Adipocyte (in vitro differentiated cells): ENCODE results near the gene FATE1.
A peak's percentile ranks its signal among the peaks of the same experiment; 100 is the strongest.

Source experiments
- DNase-seq: peaks from one replicate; pipeline ENCODE4 v3.0.0-alpha.2; 2015; ENCODE audit warnings: low read depth
- H3K27me3 ChIP-seq: replicated peaks from 2 replicates; pipeline ENCODE4 v1.7.0; 2013; ENCODE audit warnings: mild to moderate bottlenecking, low read length, moderate library complexity; ENCODE audit not compliant: control insufficient read depth, insufficient read depth
- H3K36me3 ChIP-seq: 2 replicates; pipeline ENCODE4 v1.7.0; 2013; ENCODE audit warnings: low read length, mild to moderate bottlenecking, moderate library complexity; ENCODE audit not compliant: control insufficient read depth, insufficient read depth, severe bottlenecking
- H3K4me1 ChIP-seq: 2 replicates; pipeline ENCODE4 v1.7.0; 2013; ENCODE audit warnings: mild to moderate bottlenecking, low read length, moderate library complexity; ENCODE audit not compliant: control insufficient read depth, insufficient read depth
- H3K4me3 ChIP-seq: 2 replicates; pipeline ENCODE4 v1.7.0; 2013; ENCODE audit warnings: mild to moderate bottlenecking, low read length, moderate library complexity
- H3K9ac ChIP-seq: 2 replicates; pipeline ENCODE4 v1.7.0; 2013; ENCODE audit warnings: mild to moderate bottlenecking, low read length, moderate library complexity
- H3K9me3 ChIP-seq: 2 replicates; pipeline ENCODE4 v1.7.0; 2013; ENCODE audit warnings: mild to moderate bottlenecking, low read length, moderate library complexity; ENCODE audit not compliant: control insufficient read depth

Gene FATE1

GRCh38 chrX:151743651-151744470 lies 28.0 kb downstream of the FATE1 start:
- no peaks in the 10 kb centered on the region for H3K36me3 ChIP-seq
- H3K27me3 ChIP-seq, result peaks cover 53% of the 10 kb centered on the region
- peaks cover 22% of the 10 kb centered on the region for H3K9me3 ChIP-seq
- H3K9ac ChIP-seq, result no peak overlapping the region
- DNase-seq, result no peak
- H3K4me3 ChIP-seq, result no peak overlapping the region
- no peaks in the 10 kb centered on the region for H3K4me1 ChIP-seq

DNA sequence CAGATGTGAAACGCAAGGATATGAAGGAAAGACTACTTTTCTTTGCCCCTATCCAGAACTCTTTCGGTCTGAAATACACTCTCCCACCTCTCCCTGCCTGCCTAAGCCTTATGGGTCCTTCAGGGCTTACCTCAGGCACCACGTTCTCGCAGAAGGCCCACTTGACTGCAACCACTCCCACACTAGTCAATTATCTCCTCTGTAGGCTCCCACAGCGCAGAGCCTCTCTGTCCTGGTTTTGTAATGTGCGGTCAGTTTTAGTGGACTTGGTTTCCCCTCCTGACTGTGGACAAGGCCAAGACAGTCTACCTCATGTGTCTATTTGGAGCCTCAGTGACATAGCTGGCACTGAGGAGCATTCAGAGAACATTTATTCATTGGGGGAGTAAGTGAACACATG lies 29.8 kb downstream of the FATE1 start:
- Histone ChIP-seq H3K9ac (no peak overlapping the region), H3K27me3 (peaks cover 58% of the 10 kb centered on the region), H3K9me3 (peaks cover 18% of the 10 kb centered on the region), H3K4me1 (no peaks in the 10 kb centered on the region), H3K36me3 (no peaks in the 10 kb centered on the region), H3K4me3 (no peak overlapping the region)
- no peak for DNase-seq

- Histone ChIP-seq H3K27me3 (peaks cover 60% of the 10 kb centered on the region), H3K9me3 (peaks cover 11% of the 10 kb centered on the region), H3K36me3 (no peaks in the 10 kb centered on the region), H3K4me1 (no peaks in the 10 kb centered on the region), H3K4me3 (no peak overlapping the region), H3K9ac (no peak overlapping the region)
- DNase-seq, result no peak
Measured at GRCh38 chrX:151746502-151746901, 30.7 kb downstream of the FATE1 start.

- Histone ChIP-seq H3K27me3 (peaks cover 52% of the 10 kb centered on the region), H3K36me3 (no peaks in the 10 kb centered on the region), H3K4me3 (no peak overlapping the region), H3K9me3 (no peaks in the 10 kb centered on the region), H3K9ac (no peak overlapping the region), H3K4me1 (peaks cover 10% of the 10 kb centered on the region)
- no peak for DNase-seq
Measured at GRCh38 chrX:151750511-151750910, 34.7 kb downstream of the FATE1 start.

DNA sequence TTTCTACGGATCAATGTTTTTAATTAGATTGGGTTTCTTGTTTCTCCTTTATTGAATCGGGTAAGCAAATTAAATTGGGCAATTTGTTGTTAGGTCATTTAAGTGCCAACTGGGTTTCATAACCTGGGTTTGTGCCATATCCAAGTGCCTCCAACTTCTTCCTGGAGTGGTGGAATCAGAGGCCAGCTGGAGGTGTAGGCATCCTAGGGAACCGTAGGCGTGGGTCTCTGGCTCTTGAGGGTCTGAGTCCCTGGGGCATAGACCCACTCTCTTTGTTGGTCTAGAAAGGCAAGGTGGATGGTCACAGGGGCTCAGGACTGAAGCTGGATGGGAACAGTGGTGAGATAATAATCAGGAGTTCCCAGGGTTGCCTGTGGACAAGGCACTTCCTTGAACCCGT lies 37.0 kb downstream of the FATE1 start:
- H3K36me3 ChIP-seq, result no peaks in the 10 kb centered on the region
- H3K9me3 ChIP-seq, result no peaks in the 10 kb centered on the region
- H3K4me3 ChIP-seq, result no peak overlapping the region
- peak; percentile 36 for DNase-seq
- no peak overlapping the region for H3K9ac ChIP-seq
- H3K27me3 ChIP-seq, result peaks cover 48% of the 10 kb centered on the region
- peaks cover 10% of the 10 kb centered on the region for H3K4me1 ChIP-seq

DNA sequence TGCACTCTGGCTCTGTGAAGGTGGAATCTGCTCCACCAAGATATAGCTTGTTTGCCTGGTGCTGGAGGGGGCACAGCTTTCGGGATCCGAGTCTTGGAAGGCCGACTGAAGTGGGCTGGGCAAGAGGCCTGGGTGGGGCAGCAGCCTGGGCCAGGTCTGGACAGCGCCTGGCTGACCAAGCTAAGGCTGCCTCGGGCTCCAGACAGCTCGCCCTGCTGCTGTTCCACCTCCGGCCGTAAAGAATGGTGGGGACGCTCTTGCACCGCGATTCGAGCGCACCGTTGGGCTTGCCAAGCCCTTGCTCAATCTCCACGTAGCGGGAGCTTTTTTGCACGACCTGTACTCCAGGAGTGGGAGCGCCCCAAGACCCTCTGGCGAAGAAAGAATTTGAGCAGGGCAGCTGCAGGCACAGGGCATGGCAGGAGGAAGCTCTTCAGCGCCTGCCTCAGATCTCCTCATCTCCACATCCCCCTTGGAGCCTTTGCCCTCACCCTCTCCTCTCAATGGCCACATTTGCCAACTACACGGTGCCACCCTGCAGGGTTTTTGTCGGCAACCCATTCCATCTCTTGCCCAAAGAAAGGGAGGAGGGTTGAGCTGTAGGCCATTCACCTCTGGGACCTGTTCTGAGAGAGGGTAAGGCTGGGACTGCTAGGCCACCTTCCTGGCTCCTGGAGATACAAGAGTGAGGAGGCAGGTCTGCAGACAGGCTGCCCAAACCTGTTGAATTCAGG lies 37.6 kb downstream of the FATE1 start:
- H3K4me3 ChIP-seq, result no peak overlapping the region
- H3K9me3 ChIP-seq, result no peaks in the 10 kb centered on the region
- no peak overlapping the region for H3K9ac ChIP-seq
- peak; percentile 85 for DNase-seq
- H3K36me3 ChIP-seq, result no peaks in the 10 kb centered on the region
- H3K4me1 ChIP-seq, result peaks cover 10% of the 10 kb centered on the region
- H3K27me3 ChIP-seq, result peaks cover 53% of the 10 kb centered on the region

DNA sequence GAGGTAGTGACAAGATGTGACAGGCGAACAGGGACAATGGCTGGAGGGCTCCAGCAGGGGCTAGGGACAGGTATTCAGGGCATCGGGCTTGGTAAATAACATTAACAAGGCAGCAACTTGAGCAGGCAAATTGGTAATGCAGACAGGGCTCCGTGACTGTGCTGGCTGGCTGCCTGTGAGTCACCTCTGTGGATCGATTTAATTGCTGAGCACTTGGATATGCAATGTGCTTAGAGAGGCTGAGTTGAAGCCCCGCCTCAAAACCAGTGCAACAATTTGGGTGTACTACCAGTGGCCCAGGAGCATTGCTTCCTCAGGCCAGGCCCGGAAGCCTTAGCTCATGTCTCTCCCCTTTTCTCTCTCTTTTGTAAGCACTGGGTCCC lies 38.2 kb downstream of the FATE1 start:
- Histone ChIP-seq H3K27me3 (peaks cover 54% of the 10 kb centered on the region), H3K36me3 (no peaks in the 10 kb centered on the region), H3K9ac (no peak overlapping the region), H3K4me1 (peaks cover 10% of the 10 kb centered on the region), H3K9me3 (no peaks in the 10 kb centered on the region), H3K4me3 (no peak overlapping the region)
- DNase-seq, result peak; percentile 80

DNA sequence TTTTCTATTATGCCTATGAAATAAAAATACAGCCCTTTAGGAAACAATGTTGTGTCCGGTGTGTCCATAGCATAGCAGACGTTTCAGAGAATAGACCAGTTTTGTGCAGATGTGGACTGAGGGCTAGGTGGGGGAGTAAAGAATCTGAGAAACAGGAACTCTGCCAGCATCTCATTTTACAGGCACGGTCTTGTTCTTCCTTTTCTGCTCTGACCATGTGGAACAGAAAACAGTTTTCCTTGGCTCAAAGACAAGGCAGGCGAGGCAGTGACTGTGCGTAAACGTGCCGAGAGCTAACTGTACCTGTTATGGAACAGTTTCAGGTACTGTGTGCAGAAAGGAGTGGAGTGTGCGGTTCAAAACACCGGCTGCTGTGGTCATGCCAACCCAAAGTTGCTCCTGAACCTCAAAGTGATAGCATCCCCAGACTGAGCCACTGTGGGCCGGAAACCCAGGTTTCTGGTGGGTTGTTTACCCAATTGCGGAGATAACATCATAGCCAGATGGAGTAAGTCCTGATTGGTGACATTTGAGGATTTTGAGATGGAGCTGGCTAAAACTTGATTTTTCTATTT lies 38.9 kb downstream of the FATE1 start:
- no peak overlapping the region for H3K4me3 ChIP-seq
- H3K36me3 ChIP-seq, result no peaks in the 10 kb centered on the region
- peak; percentile 30 for DNase-seq
- H3K4me1 ChIP-seq, result peaks cover 10% of the 10 kb centered on the region
- peaks cover 48% of the 10 kb centered on the region for H3K27me3 ChIP-seq
- H3K9me3 ChIP-seq, result no peaks in the 10 kb centered on the region
- H3K9ac ChIP-seq, result no peak overlapping the region

DNA sequence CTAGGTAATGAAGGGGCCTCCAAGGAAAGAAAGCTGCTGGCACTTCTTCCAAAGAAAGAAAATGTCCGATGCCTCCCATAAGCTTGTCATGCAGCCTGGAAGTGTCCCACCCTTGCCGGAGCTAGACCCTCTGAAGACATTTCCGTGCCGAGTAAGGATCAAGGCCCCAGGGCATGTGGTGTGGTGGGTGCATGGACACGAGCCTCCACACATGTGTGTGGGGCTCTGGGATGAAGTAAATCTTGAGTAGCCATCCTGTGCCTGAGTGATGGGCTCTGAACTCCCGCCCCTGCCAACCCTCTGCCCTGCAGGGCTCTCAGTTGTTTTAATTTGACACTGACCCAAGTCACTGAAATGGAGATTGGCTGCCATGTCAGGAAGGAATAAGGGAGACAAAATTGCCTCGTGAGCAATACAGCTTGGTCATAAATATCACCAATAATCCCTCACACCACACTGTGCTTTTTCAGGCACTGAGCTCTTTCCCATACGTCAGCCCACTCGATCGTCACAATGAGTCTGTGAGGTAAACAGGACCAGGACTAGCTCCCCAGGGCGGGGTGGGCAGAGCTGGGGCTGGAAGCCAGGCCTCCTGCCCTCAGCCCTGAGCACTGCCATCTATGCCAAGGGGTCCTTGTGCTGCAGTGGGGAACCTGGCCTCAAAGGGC lies 43.3 kb downstream of the FATE1 start:
- H3K9me3 ChIP-seq, result no peaks in the 10 kb centered on the region
- H3K27me3 ChIP-seq, result peaks cover 47% of the 10 kb centered on the region
- no peak overlapping the region for H3K9ac ChIP-seq
- no peak for DNase-seq
- no peaks in the 10 kb centered on the region for H3K36me3 ChIP-seq
- no peaks in the 10 kb centered on the region for H3K4me1 ChIP-seq
- H3K4me3 ChIP-seq, result no peak overlapping the region

GRCh38 chrX:151762802-151763201 lies 47.0 kb downstream of the FATE1 start:
- Histone ChIP-seq H3K27me3 (peaks cover 63% of the 10 kb centered on the region), H3K9me3 (no peaks in the 10 kb centered on the region), H3K4me1 (no peaks in the 10 kb centered on the region), H3K4me3 (no peak overlapping the region), H3K36me3 (no peaks in the 10 kb centered on the region), H3K9ac (no peak overlapping the region)
- no peak for DNase-seq

DNA sequence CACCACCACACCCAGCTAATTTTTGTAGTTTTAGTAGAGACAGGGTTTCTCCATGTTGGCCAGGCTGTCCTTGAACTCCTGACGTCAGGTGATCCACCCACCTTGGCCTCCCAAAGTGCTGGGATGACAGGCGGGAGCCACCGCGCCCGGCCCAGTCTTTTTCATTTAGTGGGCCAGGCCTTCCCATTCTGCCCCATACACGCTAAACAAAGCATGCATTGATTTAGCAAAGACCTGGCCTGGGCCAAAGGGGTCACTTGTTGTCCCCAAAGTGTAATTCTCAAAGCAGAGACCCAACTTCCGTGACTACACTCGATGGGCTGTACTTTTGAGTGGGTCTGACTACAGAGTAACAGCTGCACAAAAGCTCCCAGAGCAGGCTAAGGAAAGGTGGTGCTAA lies 47.9 kb downstream of the FATE1 start:
- Histone ChIP-seq H3K36me3 (no peaks in the 10 kb centered on the region), H3K9me3 (no peaks in the 10 kb centered on the region), H3K4me1 (no peaks in the 10 kb centered on the region), H3K9ac (no peak overlapping the region), H3K27me3 (peaks cover 64% of the 10 kb centered on the region), H3K4me3 (no peak overlapping the region)
- no peak for DNase-seq
